PC-3 (cell line): ENCODE measurements around the gene SMAD1.

Experiments
- EZH2 ChIP-seq: fragments of 300-600 bp; sonication (generic); IDR thresholded peaks from one replicate; pipeline ENCODE4 v1.6.1; 2017; ENCODE audit warnings: antibody characterized with exemption, mild to moderate bottlenecking, low read length; ENCODE audit not compliant: unreplicated experiment
- TF ChIP-seq, protein P1 (sequence below): fragments of 300-600 bp; sonication (generic); conservative IDR thresholded peaks from 2 replicates; pipeline ENCODE4 v1.5.1; 2017; ENCODE audit warnings: antibody characterized with exemption, low read depth, mild to moderate bottlenecking, low read length

- TF ChIP-seq, protein P1, sequence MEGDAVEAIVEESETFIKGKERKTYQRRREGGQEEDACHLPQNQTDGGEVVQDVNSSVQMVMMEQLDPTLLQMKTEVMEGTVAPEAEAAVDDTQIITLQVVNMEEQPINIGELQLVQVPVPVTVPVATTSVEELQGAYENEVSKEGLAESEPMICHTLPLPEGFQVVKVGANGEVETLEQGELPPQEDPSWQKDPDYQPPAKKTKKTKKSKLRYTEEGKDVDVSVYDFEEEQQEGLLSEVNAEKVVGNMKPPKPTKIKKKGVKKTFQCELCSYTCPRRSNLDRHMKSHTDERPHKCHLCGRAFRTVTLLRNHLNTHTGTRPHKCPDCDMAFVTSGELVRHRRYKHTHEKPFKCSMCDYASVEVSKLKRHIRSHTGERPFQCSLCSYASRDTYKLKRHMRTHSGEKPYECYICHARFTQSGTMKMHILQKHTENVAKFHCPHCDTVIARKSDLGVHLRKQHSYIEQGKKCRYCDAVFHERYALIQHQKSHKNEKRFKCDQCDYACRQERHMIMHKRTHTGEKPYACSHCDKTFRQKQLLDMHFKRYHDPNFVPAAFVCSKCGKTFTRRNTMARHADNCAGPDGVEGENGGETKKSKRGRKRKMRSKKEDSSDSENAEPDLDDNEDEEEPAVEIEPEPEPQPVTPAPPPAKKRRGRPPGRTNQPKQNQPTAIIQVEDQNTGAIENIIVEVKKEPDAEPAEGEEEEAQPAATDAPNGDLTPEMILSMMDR = no peak
- no peak for TF ChIP-seq EZH2
These were observed 21.9 kb downstream of the SMAD1 start for GRCh38 chr4:145503486-145504072.
